Measurements from ENCODE around the gene SH3PXD2A. TPM values are rescaled to one million over a fixed set of nuclear protein-coding genes. Genes with fewer than 3 reads are reported as not detected.

Gene SH3PXD2A
- total and polyA plus RNA-seq, 9 of the 15 experiments (the other 6 are each of a cell fraction or from before 2014, with no cell fraction given): 0.41 to 9.3 (median 2.5) TPM

DNA sequence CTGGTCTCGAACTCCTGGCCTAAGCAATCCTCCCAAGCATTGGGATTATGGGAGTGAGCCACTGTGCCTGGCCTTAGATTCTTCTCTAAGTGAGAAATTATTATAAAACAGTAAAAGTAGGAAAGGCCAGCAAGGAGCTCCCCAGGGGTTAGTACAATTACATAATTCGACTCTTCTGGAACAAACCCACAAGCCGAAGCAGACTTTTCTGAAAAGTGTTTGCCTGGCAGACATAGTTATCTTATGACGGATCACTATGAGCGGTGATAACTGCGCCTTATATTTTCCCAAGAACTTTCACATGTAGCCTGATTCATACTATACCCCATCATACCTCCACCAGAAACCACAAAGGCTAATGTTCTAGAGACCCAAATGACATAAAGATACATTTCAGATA lies 30.2 kb upstream of the SH3PXD2A start:
- ATAC-seq (no peak), FAIRE-seq (no peak), DNase-seq (ENCODE audit: extremely low read depth in 1 of 4, low spot score in 3 of 4) (no peak)
- Histone ChIP-seq H3K27me3 (ENCODE audit: control insufficient read depth in 2 of 2, insufficient read depth in 2 of 2, low read length in 2 of 2) (no peaks in the 10 kb centered on the region), H3K4me1 (replicated peaks in 1 of 2; ENCODE audit: control insufficient read depth in 2 of 2, insufficient read depth in 2 of 2, low read length in 2 of 2) (no peaks in the 10 kb centered on the region), H3K4me3 (no peak overlapping the region), H3K9ac (ENCODE audit: insufficient read depth in 1 of 2, low read depth in 2 of 2, low read length in 2 of 2) (no peak overlapping the region), H3K36me3 (ENCODE audit: control insufficient read depth, insufficient read depth, low read length) (peaks cover 5% of the 10 kb centered on the region; the same call in 1 of the 3 replicates), H2AFZ (ENCODE audit: low read depth, low read length) (no peak overlapping the region), H4K20me1 (replicated peaks; ENCODE audit: control insufficient read depth, insufficient read depth, low read length) (no peaks in the 10 kb centered on the region), H3K79me2 (ENCODE audit: control insufficient read depth, insufficient read depth, low read length) (no peaks in the 10 kb centered on the region), H3K9me3 (replicated peaks; ENCODE audit: control insufficient read depth, insufficient read depth, low read depth, low read length) (no peaks in the 10 kb centered on the region), H3K4me2 (ENCODE audit: insufficient read depth, low read length) (no peak overlapping the region), H3K27ac (ENCODE audit: extremely low read depth, low read depth, low read length) (no peak overlapping the region), H3K9me1 (ENCODE audit: control insufficient read depth, insufficient read depth, low read length) (no peaks in the 10 kb centered on the region)
- ChIA-PET POLR2A (no interaction called here), CTCF (ENCODE audit: low intra/inter-chr PET ratio) (interaction anchor here (2.3 kb wide), 1 partner anchor 173 kb away, joined by 16 read pairs; no protein-coding TSS in a partner anchor)
- in situ Hi-C loops (cut with MboI): loop anchor here (5.0 to 10.0 kb wide), 2 partner anchors 82 to 171 kb away; partner anchors contain the start of gene SLK
- WGBS (ENCODE audit: insufficient coverage, low coverage, missing lambda C conversion rate): 87% methylated on average over 6 of the region's 6 CpGs
- BruUV-seq (replicated peaks): no TSS peak
- intact Hi-C loops (cut with micrococcal nuclease): loop anchor here (5.0 to 10.0 kb wide), 4 partner anchors 82 to 467 kb away; partner anchors contain the start of genes CFAP58 and SLK
- TF ChIP-seq NCOA1 (IDR thresholded peaks at IDR 0.05; ENCODE audit: low read depth): no peak
- TF ChIP-seq POLR2A (conservative IDR thresholded peaks at IDR 0.05): no peak
- TF ChIP-seq TCF15 (CRISPR knock-in tag; IDR thresholded peaks at IDR 0.05): no peak
- TF ChIP-seq ZNF785 (CRISPR knock-in tag; IDR thresholded peaks at IDR 0.05): no peak
- TF ChIP-seq SMARCB1 (IDR thresholded peaks at IDR 0.05; ENCODE audit: insufficient read length, low read depth): no peak
- no peak for TF ChIP-seq ZNF124 (CRISPR knock-in tag; IDR thresholded peaks at IDR 0.05)
- TF ChIP-seq PRPF4 (IDR thresholded peaks at IDR 0.05; ENCODE audit: insufficient read depth, low read depth, low read length, poor library complexity, severe bottlenecking): no peak

Measured in K562 (cell line).